ENCODE measurements around the gene NRXN3. TPM values are rescaled to one million over a fixed set of nuclear protein-coding genes. Genes with fewer than 3 reads are reported as not detected.

NRXN3 gene
- total RNA-seq, 1 donor, result 2.5 TPM

- Histone ChIP-seq H3K4me3 (ENCODE audit: insufficient read depth, low read length) (no peak overlapping the region), H3K4me1 (ENCODE audit: insufficient read depth, low read length) (peaks cover 4% of the 10 kb centered on the region), H3K27me3 (ENCODE audit: insufficient read depth, low read length) (no peaks in the 10 kb centered on the region), H4K20me1 (ENCODE audit: insufficient read depth, low read length) (no peaks in the 10 kb centered on the region), H3K4me2 (ENCODE audit: insufficient read depth, low read length) (no peak overlapping the region), H3K79me2 (ENCODE audit: insufficient read depth, low read length) (no peaks in the 10 kb centered on the region), H2AFZ (ENCODE audit: low read length) (no peak overlapping the region), H3K9me3 (ENCODE audit: low read depth, low read length) (no peaks in the 10 kb centered on the region), H3K36me3 (ENCODE audit: insufficient read depth, low read length) (no peaks in the 10 kb centered on the region), H3K27ac (ENCODE audit: low read depth, low read length) (no peak overlapping the region)
- no peak for DNase-seq (ENCODE audit: insufficient read length, low spot score, missing footprints)
- no peak for TF ChIP-seq CTCF (IDR thresholded peaks at IDR 0.05; ENCODE audit: extremely low read depth, low read depth, low read length)
Observed at GRCh38 chr14:79627058-79627457, 1456.9 kb downstream of the NRXN3 start.

- peaks cover 4% of the 10 kb centered on the region for H3K4me1 ChIP-seq (ENCODE audit: insufficient read depth, low read length)
- H3K27me3 ChIP-seq (ENCODE audit: insufficient read depth, low read length), result no peaks in the 10 kb centered on the region
- no peak overlapping the region for H3K4me2 ChIP-seq (ENCODE audit: insufficient read depth, low read length)
- H3K9me3 ChIP-seq (ENCODE audit: low read depth, low read length), result no peaks in the 10 kb centered on the region
- TF ChIP-seq CTCF (IDR thresholded peaks at IDR 0.05; ENCODE audit: extremely low read depth, low read depth, low read length), result no peak
- no peak overlapping the region for H3K4me3 ChIP-seq (ENCODE audit: insufficient read depth, low read length)
- DNase-seq (ENCODE audit: insufficient read length, low spot score, missing footprints), result peak; percentile 74
- no peaks in the 10 kb centered on the region for H3K36me3 ChIP-seq (ENCODE audit: insufficient read depth, low read length)
- no peak overlapping the region for H2AFZ ChIP-seq (ENCODE audit: low read length)
- H3K79me2 ChIP-seq (ENCODE audit: insufficient read depth, low read length), result no peaks in the 10 kb centered on the region
- no peaks in the 10 kb centered on the region for H4K20me1 ChIP-seq (ENCODE audit: insufficient read depth, low read length)
- no peak overlapping the region for H3K27ac ChIP-seq (ENCODE audit: low read depth, low read length)
Observed at GRCh38 chr14:79629411-79630287, 1459.5 kb downstream of the NRXN3 start.

GRCh38 chr14:79630288-79630960 lies 1460.3 kb downstream of the NRXN3 start:
- no peaks in the 10 kb centered on the region for H3K9me3 ChIP-seq (ENCODE audit: low read depth, low read length)
- no peaks in the 10 kb centered on the region for H3K36me3 ChIP-seq (ENCODE audit: insufficient read depth, low read length)
- no peaks in the 10 kb centered on the region for H3K79me2 ChIP-seq (ENCODE audit: insufficient read depth, low read length)
- peaks cover 4% of the 10 kb centered on the region for H3K4me1 ChIP-seq (ENCODE audit: insufficient read depth, low read length)
- no peak overlapping the region for H2AFZ ChIP-seq (ENCODE audit: low read length)
- no peak overlapping the region for H3K27ac ChIP-seq (ENCODE audit: low read depth, low read length)
- no peak overlapping the region for H3K4me3 ChIP-seq (ENCODE audit: insufficient read depth, low read length)
- H4K20me1 ChIP-seq (ENCODE audit: insufficient read depth, low read length), result no peaks in the 10 kb centered on the region
- no peak for DNase-seq (ENCODE audit: insufficient read length, low spot score, missing footprints)
- H3K27me3 ChIP-seq (ENCODE audit: insufficient read depth, low read length), result no peaks in the 10 kb centered on the region
- H3K4me2 ChIP-seq (ENCODE audit: insufficient read depth, low read length), result no peak overlapping the region
- TF ChIP-seq CTCF (IDR thresholded peaks at IDR 0.05; ENCODE audit: extremely low read depth, low read depth, low read length), result no peak

GRCh38 chr14:79631276-79631675 lies 1461.1 kb downstream of the NRXN3 start:
- DNase-seq (ENCODE audit: insufficient read length, low spot score, missing footprints), result no peak
- Histone ChIP-seq H3K79me2 (ENCODE audit: insufficient read depth, low read length) (no peaks in the 10 kb centered on the region), H3K4me3 (ENCODE audit: insufficient read depth, low read length) (no peak overlapping the region), H3K4me1 (ENCODE audit: insufficient read depth, low read length) (peaks cover 4% of the 10 kb centered on the region), H4K20me1 (ENCODE audit: insufficient read depth, low read length) (no peaks in the 10 kb centered on the region), H3K36me3 (ENCODE audit: insufficient read depth, low read length) (no peaks in the 10 kb centered on the region), H3K27me3 (ENCODE audit: insufficient read depth, low read length) (no peaks in the 10 kb centered on the region), H3K9me3 (ENCODE audit: low read depth, low read length) (no peaks in the 10 kb centered on the region), H3K4me2 (ENCODE audit: insufficient read depth, low read length) (no peak overlapping the region), H2AFZ (ENCODE audit: low read length) (no peak overlapping the region), H3K27ac (ENCODE audit: low read depth, low read length) (no peak overlapping the region)
- TF ChIP-seq CTCF (IDR thresholded peaks at IDR 0.05; ENCODE audit: extremely low read depth, low read depth, low read length), result no peak

Measured in osteoblast (primary cell).